HepG2 (cell line): ENCODE results near the gene REPS2. TPM values are rescaled to one million over a fixed set of nuclear protein-coding genes. Genes with fewer than 3 reads are reported as not detected.

ENCODE experiments used
- ATAC-seq: fragments of 200-7000 bp; cut with Tn5 transposase; 3 replicates; pipeline ENCODE4 v1.9.1; 2020; ENCODE audit warnings: mild to moderate bottlenecking, moderate library complexity
- BruUV-seq: library from RNA; stranded (reverse); fragments of 400-500 nt; replicated peaks from 2 replicates; lab custom pipeline; 2021; lab: Mats Ljungman, UMichigan
- CTCF ChIA-PET: fragments of 300-600 bp; formaldehyde crosslinking; extraction: SDS; loops from one replicate; lab custom pipeline; 2021; ENCODE audit warnings: low total read pairs, inconsistent platforms, low intra/inter-chr PET ratio; lab: Yijun Ruan, JAX
- POLR2A ChIA-PET: fragments of 350-600 bp; sonication (Branson Sonifier 250); formaldehyde crosslinking; loops from one replicate; lab custom pipeline; 2020; ENCODE audit warnings: antibody characterized with exemption, inconsistent platforms; lab: Yijun Ruan, JAX
- DNase-seq: peaks from one replicate; pipeline ENCODE4 v3.0.0-alpha.2; 2015; ENCODE audit warnings: low spot score
- FAIRE-seq: peaks from 3 replicates; lab custom pipeline; 2011; peaks lifted over from hg19 to GRCh38; lab: Jason Lieb, UNC
- H2AFZ ChIP-seq: one replicate; pipeline ENCODE4 v1.6.1; 2011; ENCODE audit warnings: low read length, inconsistent platforms
- H3K27ac ChIP-seq: fragments of 300-600 bp; 3 replicates; pipeline ENCODE4 v1.8.0; 2011; ENCODE audit warnings: mixed run types, mild to moderate bottlenecking, mixed read lengths, low read length, inconsistent platforms; ENCODE audit not compliant: insufficient read depth; ENCODE audit errors: extremely low read length
- H3K27me3 ChIP-seq, 2 experiments: fragments of 200-600 bp in 1 of 2; 2 replicates in 1 of 2; 3 replicates in 1 of 2; pipeline versions ENCODE4 v1.6.0 to v1.8.0; 2011; ENCODE audit warnings: low read length in 2 of 2, mild to moderate bottlenecking in 2 of 2, moderate library complexity in 2 of 2, inconsistent platforms in 1 of 2; ENCODE audit not compliant: insufficient read depth in 2 of 2, control insufficient read depth in 1 of 2
- H3K36me3 ChIP-seq, 2 experiments: fragments of 200-600 bp in 1 of 2; replicated peaks in 1 of 2; 2 replicates in 1 of 2; 3 replicates in 1 of 2; pipeline versions ENCODE4 v1.5.1 to v1.8.0; 2011; ENCODE audit warnings: low read length in 2 of 2, inconsistent platforms in 1 of 2; ENCODE audit not compliant: insufficient read depth in 2 of 2, control insufficient read depth in 1 of 2
- H3K4me1 ChIP-seq: 2 replicates; pipeline ENCODE4 v1.5.1; 2012; ENCODE audit warnings: low read length, inconsistent platforms; ENCODE audit not compliant: insufficient read depth
- H3K4me2 ChIP-seq: 2 replicates; pipeline ENCODE4 v1.6.0; 2011; ENCODE audit warnings: low read depth, low read length, inconsistent platforms
- H3K4me3 ChIP-seq, 3 experiments: fragments of 200-600 bp in 1 of 3; sonication (generic), shearing (Covaris generic) in 1 of 3; replicated peaks in 1 of 3; 2 replicates each; pipeline ENCODE4 v1.5.1; 2011 to 2016; ENCODE audit warnings: low read length in 3 of 3, inconsistent platforms in 2 of 3, low read depth in 2 of 3, mild to moderate bottlenecking in 2 of 3, control low read depth in 1 of 3, mixed read lengths in 1 of 3; ENCODE audit not compliant: insufficient read depth in 1 of 3
- H3K79me2 ChIP-seq: one replicate; pipeline ENCODE4 v1.6.1; 2011; ENCODE audit warnings: low read length, inconsistent platforms; ENCODE audit not compliant: insufficient read depth
- H3K9ac ChIP-seq: 2 replicates; pipeline ENCODE4 v1.6.0; 2011; ENCODE audit warnings: mild to moderate bottlenecking, low read depth, low read length, inconsistent platforms; ENCODE audit not compliant: insufficient read depth
- H3K9me3 ChIP-seq: 2 replicates; pipeline ENCODE4 v1.5.1; 2012; ENCODE audit warnings: mild to moderate bottlenecking, low read length
- H4K20me1 ChIP-seq: 2 replicates; pipeline ENCODE4 v1.6.0; 2011; ENCODE audit warnings: inconsistent platforms, mild to moderate bottlenecking, low read length, moderate library complexity; ENCODE audit not compliant: insufficient read depth
- ASH2L ChIP-seq: fragments of 300-600, 200-600 bp; sonication (generic); IDR thresholded peaks from 2 replicates; pipeline ENCODE4 v1.7.0; 2017; ENCODE audit warnings: low read depth, mild to moderate bottlenecking, moderate library complexity, mixed read lengths, low read length; ENCODE audit not compliant: insufficient read length
- ATF7 ChIP-seq, 2 experiments: fragments of 450-650 bp in 1 of 2; sonication (generic) in 1 of 2; formaldehyde crosslinking in 1 of 2; IDR thresholded peaks; 2 replicates each; pipeline versions ENCODE4 v1.4.0 to v1.6.1; 2016 to 2020; ENCODE audit warnings: antibody characterized with exemption in 1 of 2, mild to moderate bottlenecking in 1 of 2, missing genetic modification reagents in 1 of 2
- CEBPG ChIP-seq: IDR thresholded peaks from 2 replicates; pipeline ENCODE4 v1.6.1; 2016
- JDP2 ChIP-seq: sonication (generic); formaldehyde crosslinking; IDR thresholded peaks from 2 replicates; pipeline ENCODE4 v1.8.1; 2022; ENCODE audit warnings: missing genetic modification reagents, borderline replicate concordance
- JUN ChIP-seq: sonication (generic); formaldehyde crosslinking; IDR thresholded peaks from 2 replicates; pipeline ENCODE4 v1.4.0; 2020; ENCODE audit warnings: mild to moderate bottlenecking, missing genetic modification reagents
- KAT7 ChIP-seq: IDR thresholded peaks from 2 replicates; pipeline ENCODE4 v1.6.1; 2018; ENCODE audit warnings: borderline replicate concordance, missing compliant biosample characterization
- KLF6 ChIP-seq: IDR thresholded peaks from 2 replicates; pipeline ENCODE4 v1.8.0; 2016; ENCODE audit warnings: missing biosample characterization, missing genetic modification reagents
- NFATC3 ChIP-seq: sonication (generic); formaldehyde crosslinking; IDR thresholded peaks from 2 replicates; pipeline ENCODE4 v1.5.1; 2020; ENCODE audit warnings: mild to moderate bottlenecking, missing genetic modification reagents
- NRL ChIP-seq: sonication (generic); formaldehyde crosslinking; IDR thresholded peaks from 2 replicates; pipeline ENCODE4 v1.5.0; 2020; ENCODE audit warnings: missing genetic modification reagents, mild to moderate bottlenecking, moderate library complexity, borderline replicate concordance
- PLSCR1 ChIP-seq: sonication (generic); formaldehyde crosslinking; IDR thresholded peaks from 2 replicates; pipeline ENCODE4 v1.5.0; 2020; ENCODE audit warnings: missing genetic modification reagents, mild to moderate bottlenecking, borderline replicate concordance
- RCOR2 ChIP-seq: IDR thresholded peaks from 2 replicates; pipeline ENCODE4 v1.6.1; 2016; ENCODE audit warnings: missing biosample characterization, missing genetic modification reagents
- STAG1 ChIP-seq: sonication (generic); formaldehyde crosslinking; IDR thresholded peaks from 2 replicates; pipeline ENCODE4 v1.4.0; 2020; ENCODE audit warnings: missing genetic modification reagents
- YEATS2 ChIP-seq: sonication (generic); formaldehyde crosslinking; IDR thresholded peaks from 2 replicates; pipeline ENCODE4 v1.4.0; 2020; ENCODE audit warnings: missing genetic modification reagents, borderline replicate concordance
- ZFAT ChIP-seq: sonication (generic); formaldehyde crosslinking; conservative IDR thresholded peaks from 2 replicates; pipeline ENCODE4 v1.8.1; 2023; ENCODE audit warnings: missing genetic modification reagents, inconsistent platforms
- ZFP91 ChIP-seq: sonication (generic); formaldehyde crosslinking; IDR thresholded peaks from 2 replicates; pipeline ENCODE4 v1.9.0; 2022; ENCODE audit warnings: missing genetic modification reagents, mild to moderate bottlenecking, borderline replicate concordance
- ZNF678 ChIP-seq: sonication (generic); formaldehyde crosslinking; IDR thresholded peaks from 2 replicates; pipeline ENCODE4 v1.4.0; 2020; ENCODE audit warnings: mild to moderate bottlenecking, missing genetic modification reagents
- WGBS: methylation state at CpG from one replicate; pipeline ENCODE4 v1.1.6; 2017; ENCODE audit warnings: low lambda C conversion rate; 5-methylcytosine and 5-hydroxymethylcytosine counted together
- in situ Hi-C: cut with HindIII; loops from 2 replicates; pipeline ENCODE4 v1.10.0; 2017; ENCODE audit warnings: low pct_unique_long_range_greater_than_20kb; ENCODE audit not compliant: extremely low pct_ligation_motif_present
- intact Hi-C: fragments of 100-400 bp; cut with micrococcal nuclease; formaldehyde crosslinking; loops from one replicate; pipeline ENCODE4 v1.10.0; 2022; ENCODE audit not compliant: unreplicated experiment
- polyA plus RNA-seq, 8 experiments: library from polyadenylated mRNA; depleted of rRNA in 3 of 8; stranded (reverse) in 7 of 8; unstranded in 1 of 8; fragments of >200 nt; fragmentation: Illumina TruSeq in 4 of 8; extraction: Trizol in 4 of 8; gene quantifications; 2 replicates each; pipeline versions ENCODE4 v1.2.1 to v1.2.3, GENCODE V29; 2011 to 2016; ENCODE audit warnings: low read depth in 4 of 8, missing spikeins in 1 of 8, mixed read lengths in 1 of 8; ENCODE audit not compliant: insufficient read depth in 1 of 8
- total RNA-seq, 5 experiments: library from RNA; depleted of rRNA; stranded (reverse); fragments of >200 nt; fragmentation: Illumina TruSeq; extraction: Trizol; gene quantifications; 2 replicates each; pipeline ENCODE4 v1.2.3, GENCODE V29; 2016; ENCODE audit warnings: low read depth in 1 of 5
- TF ChIP-seq, protein P1 (sequence below): sonication (generic); formaldehyde crosslinking; IDR thresholded peaks from 2 replicates; pipeline ENCODE4 v1.4.0; 2020; ENCODE audit warnings: low read depth, mild to moderate bottlenecking, missing genetic modification reagents

REPS2 gene
- total and polyA plus RNA-seq, 2 of the 13 experiments (the other 11 are each of a cell fraction or from before 2014, with no cell fraction given): 0.05 to 0.58 TPM

DNA sequence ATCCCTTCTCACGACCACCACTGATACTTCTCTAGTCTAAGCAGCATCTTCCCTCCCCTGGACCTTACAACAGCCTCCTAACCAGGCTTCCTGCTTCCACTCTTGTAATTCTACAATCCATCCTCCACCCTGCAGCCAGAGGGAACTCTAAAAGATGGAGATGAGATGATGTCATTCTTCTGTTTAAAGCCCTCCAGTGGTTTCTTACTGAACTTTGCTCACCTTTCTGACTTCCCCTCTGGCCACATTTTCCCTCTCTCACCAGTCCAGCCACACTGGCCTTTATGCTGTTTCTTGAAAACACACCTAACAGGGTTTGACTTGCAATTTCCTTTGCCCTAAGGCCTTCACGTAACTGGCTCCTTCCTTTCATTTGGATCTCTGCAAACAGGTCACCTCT is 237.1 kb downstream of the REPS2 start:
- FAIRE-seq (no peak), ATAC-seq (no peak), DNase-seq (no peak)
- intact Hi-C loops (no loop called here), in situ Hi-C loops (no loop called here)
- no peak overlapping the region for H3K4me2 ChIP-seq
- H3K9me3 ChIP-seq: no peaks in the 10 kb centered on the region
- no peaks in the 10 kb centered on the region for H3K79me2 ChIP-seq
- no peaks in the 10 kb centered on the region for H3K27me3 ChIP-seq
- no peaks in the 10 kb centered on the region for H4K20me1 ChIP-seq
- no peak overlapping the region for H3K4me3 ChIP-seq
- H3K27ac ChIP-seq: no peak overlapping the region
- H3K9ac ChIP-seq: no peak overlapping the region
- H2AFZ ChIP-seq: no peak overlapping the region
- no TSS peak for BruUV-seq
- TF ChIP-seq JDP2 (CRISPR knock-in tag) (no peak), ATF7 (IDR thresholded peaks at IDR 0.05) (peak; percentile 43), ATF7 (CRISPR knock-in tag; IDR thresholded peaks at IDR 0.05) (no peak), KLF6 (no peak)
- WGBS: 3% methylated on average over 2 of the region's 2 CpGs
- H3K4me1 ChIP-seq: no peaks in the 10 kb centered on the region
- POLR2A ChIA-PET: no interaction called here
- no peaks in the 10 kb centered on the region for H3K36me3 ChIP-seq
- CTCF ChIA-PET: no interaction called here

- no peaks in the 10 kb centered on the region for H3K79me2 ChIP-seq
- H3K9ac ChIP-seq: no peak overlapping the region
- intact Hi-C loops: no loop called here
- H3K36me3 ChIP-seq: no peaks in the 10 kb centered on the region
- no peaks in the 10 kb centered on the region for H3K9me3 ChIP-seq
- 35% methylated on average over 3 of the region's 5 CpGs for WGBS
- POLR2A ChIA-PET: no interaction called here
- in situ Hi-C loops: no loop called here
- H3K4me2 ChIP-seq: no peak overlapping the region
- ATAC-seq: no peak
- CTCF ChIA-PET: no interaction called here
- H3K27me3 ChIP-seq: no peaks in the 10 kb centered on the region
- no peak for DNase-seq
- no peaks in the 10 kb centered on the region for H4K20me1 ChIP-seq
- H3K4me1 ChIP-seq: no peaks in the 10 kb centered on the region
- no peak overlapping the region for H3K4me3 ChIP-seq
- H3K27ac ChIP-seq: no peak overlapping the region
- no TSS peak for BruUV-seq
- H2AFZ ChIP-seq: no peak overlapping the region
- no peak for FAIRE-seq
- TF ChIP-seq ASH2L: no peak
- TF ChIP-seq ZFAT (CRISPR knock-in tag): no peak
- TF ChIP-seq PLSCR1 (CRISPR knock-in tag): no peak
- no peak for TF ChIP-seq ZNF678
- TF ChIP-seq NFATC3: no peak
- no peak for TF ChIP-seq NRL (CRISPR knock-in tag)
- no peak for TF ChIP-seq JUN (CRISPR knock-in tag)
- TF ChIP-seq RCOR2 (CRISPR knock-in tag): no peak
- TF ChIP-seq STAG1 (CRISPR knock-in tag): no peak
- TF ChIP-seq, protein P1, sequence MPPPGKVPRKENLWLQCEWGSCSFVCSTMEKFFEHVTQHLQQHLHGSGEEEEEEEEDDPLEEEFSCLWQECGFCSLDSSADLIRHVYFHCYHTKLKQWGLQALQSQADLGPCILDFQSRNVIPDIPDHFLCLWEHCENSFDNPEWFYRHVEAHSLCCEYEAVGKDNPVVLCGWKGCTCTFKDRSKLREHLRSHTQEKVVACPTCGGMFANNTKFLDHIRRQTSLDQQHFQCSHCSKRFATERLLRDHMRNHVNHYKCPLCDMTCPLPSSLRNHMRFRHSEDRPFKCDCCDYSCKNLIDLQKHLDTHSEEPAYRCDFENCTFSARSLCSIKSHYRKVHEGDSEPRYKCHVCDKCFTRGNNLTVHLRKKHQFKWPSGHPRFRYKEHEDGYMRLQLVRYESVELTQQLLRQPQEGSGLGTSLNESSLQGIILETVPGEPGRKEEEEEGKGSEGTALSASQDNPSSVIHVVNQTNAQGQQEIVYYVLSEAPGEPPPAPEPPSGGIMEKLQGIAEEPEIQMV (CRISPR knock-in tag): no peak
- TF ChIP-seq YEATS2 (CRISPR knock-in tag): no peak
- no peak for TF ChIP-seq ZFP91
- TF ChIP-seq KAT7 (CRISPR knock-in tag): no peak
- TF ChIP-seq CEBPG (CRISPR knock-in tag): no peak
Measured at GRCh38 chrX:17185431-17185830, 239.0 kb downstream of the REPS2 start.
